Activated CD8-positive, alpha-beta memory T cell treated with anti-CD3 and anti-CD28 coated beads, Interleukin-2, amount 50 U/mL, for 24 hours (primary cell): ENCODE data around the gene PRSS23.
"Not testable (repeated sequence)": the region's sequence is repeated elsewhere in the genome, so short reads cannot be mapped to it uniquely, and the experiment has no call there.

ENCODE experiments used
- DNase-seq: peaks from one replicate; pipeline ENCODE4 v3.0.0-alpha.2; 2020; ENCODE audit errors: extremely low read depth

PRSS23 gene

GRCh38 chr11:86800076-86800959 lies at the start of gene PRSS23:
Gene PRSS23, plus strand, starts transcription at chr11:86800542. Its CDS starts 7,102 bp downstream, at chr11:86807644.
- no peak for DNase-seq

- no peak for DNase-seq
These were observed 46.9 kb upstream of the PRSS23 start for GRCh38 chr11:86753459-86753858.

GRCh38 chr11:86755146-86755545 lies 45.2 kb upstream of the PRSS23 start:
- no peak for DNase-seq

GRCh38 chr11:86758171-86758570 lies 42.2 kb upstream of the PRSS23 start:
- DNase-seq = no peak

GRCh38 chr11:86760577-86760976 lies 39.8 kb upstream of the PRSS23 start:
- DNase-seq = no peak

GRCh38 chr11:86761978-86762377 lies 38.4 kb upstream of the PRSS23 start:
- no peak for DNase-seq

- no peak for DNase-seq
These were observed 35.1 kb upstream of the PRSS23 start for GRCh38 chr11:86765203-86765602.

GRCh38 chr11:86765878-86766277 lies 34.5 kb upstream of the PRSS23 start:
- no peak for DNase-seq

GRCh38 chr11:86769219-86769618 lies 31.1 kb upstream of the PRSS23 start:
- no peak for DNase-seq

GRCh38 chr11:86770473-86771027 lies 29.8 kb upstream of the PRSS23 start:
- not testable (repeated sequence) for DNase-seq

- DNase-seq = no peak
These were observed 27.3 kb upstream of the PRSS23 start for GRCh38 chr11:86772999-86773398.

GRCh38 chr11:86773513-86774252 lies 26.7 kb upstream of the PRSS23 start:
- no peak for DNase-seq

GRCh38 chr11:86774417-86774816 lies 25.9 kb upstream of the PRSS23 start:
- no peak for DNase-seq

- no peak for DNase-seq
These were observed 25.0 kb upstream of the PRSS23 start for GRCh38 chr11:86775361-86775760.

GRCh38 chr11:86781546-86781945 lies 18.8 kb upstream of the PRSS23 start:
- no peak for DNase-seq

- no peak for DNase-seq
These were observed 17.6 kb upstream of the PRSS23 start for GRCh38 chr11:86782742-86783141.

GRCh38 chr11:86783661-86784060 lies 16.7 kb upstream of the PRSS23 start:
- DNase-seq = no peak

GRCh38 chr11:86784241-86784681 lies 16.1 kb upstream of the PRSS23 start:
- DNase-seq = no peak

- no peak for DNase-seq
These were observed 14.8 kb upstream of the PRSS23 start for GRCh38 chr11:86785576-86785975.

- DNase-seq = no peak
These were observed 13.3 kb upstream of the PRSS23 start for GRCh38 chr11:86787018-86787536.

GRCh38 chr11:86787656-86788055 lies 12.7 kb upstream of the PRSS23 start:
- no peak for DNase-seq

- DNase-seq = no peak
These were observed 10.1 kb upstream of the PRSS23 start for GRCh38 chr11:86790195-86790725.
